PFSK-1 (cell line): Measurements from ENCODE around the gene CNPY2.

Experiments
- FOXP2 ChIP-seq: optimal IDR thresholded peaks from 2 replicates; pipeline ENCODE3; 2011; ENCODE audit warnings: borderline replicate concordance, control low read depth, inconsistent platforms; ENCODE audit not compliant: insufficient read depth; ENCODE audit errors: extremely low read length, extremely low read depth
- POLR2AphosphoS5 ChIP-seq: IDR thresholded peaks from 2 replicates; pipeline ENCODE4 v1.6.1; 2012; ENCODE audit warnings: low read depth, mild to moderate bottlenecking, control low read depth, low read length, moderate library complexity
- SIN3A ChIP-seq: IDR thresholded peaks from 2 replicates; pipeline ENCODE4 v1.6.1; 2012; ENCODE audit warnings: mild to moderate bottlenecking, low read length, moderate library complexity, borderline replicate concordance; ENCODE audit not compliant: insufficient read depth
- TAF1 ChIP-seq: IDR thresholded peaks from 2 replicates; pipeline ENCODE4 v1.6.1; 2012; ENCODE audit warnings: low read length, control low read depth, borderline replicate concordance; ENCODE audit not compliant: insufficient read depth
- TF ChIP-seq, protein P1 (sequence below), 2 experiments: IDR thresholded peaks; 2 replicates each; pipeline versions ENCODE4 v1.6.1 to v1.8.0; 2011 to 2012; ENCODE audit warnings: low read depth in 2 of 2, low read length in 2 of 2, control low read depth in 1 of 2, inconsistent platforms in 1 of 2, mild to moderate bottlenecking in 1 of 2, moderate library complexity in 1 of 2; ENCODE audit not compliant: insufficient read depth in 1 of 2

DNA sequence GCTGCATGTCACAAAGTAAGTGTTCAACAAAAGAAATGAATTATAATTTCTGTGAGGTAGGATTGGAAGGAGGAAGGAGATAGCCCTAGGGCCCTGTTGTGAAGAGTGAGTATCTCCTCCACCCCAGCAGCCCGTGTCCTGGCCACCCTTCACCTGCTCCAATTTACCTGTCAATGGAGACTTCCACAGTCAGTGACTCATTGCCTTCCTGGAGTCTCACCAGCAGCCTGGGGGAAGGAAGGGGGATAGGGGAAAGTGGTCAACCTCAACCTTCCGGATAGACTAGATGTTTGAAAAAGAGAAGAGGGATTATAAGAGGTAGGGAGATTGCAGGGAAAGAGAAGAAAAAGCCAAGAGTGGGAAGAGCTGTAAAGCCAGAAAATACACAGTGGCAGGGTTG, 34.9 kb upstream of the CNPY2 start:
- TF ChIP-seq, protein P1, sequence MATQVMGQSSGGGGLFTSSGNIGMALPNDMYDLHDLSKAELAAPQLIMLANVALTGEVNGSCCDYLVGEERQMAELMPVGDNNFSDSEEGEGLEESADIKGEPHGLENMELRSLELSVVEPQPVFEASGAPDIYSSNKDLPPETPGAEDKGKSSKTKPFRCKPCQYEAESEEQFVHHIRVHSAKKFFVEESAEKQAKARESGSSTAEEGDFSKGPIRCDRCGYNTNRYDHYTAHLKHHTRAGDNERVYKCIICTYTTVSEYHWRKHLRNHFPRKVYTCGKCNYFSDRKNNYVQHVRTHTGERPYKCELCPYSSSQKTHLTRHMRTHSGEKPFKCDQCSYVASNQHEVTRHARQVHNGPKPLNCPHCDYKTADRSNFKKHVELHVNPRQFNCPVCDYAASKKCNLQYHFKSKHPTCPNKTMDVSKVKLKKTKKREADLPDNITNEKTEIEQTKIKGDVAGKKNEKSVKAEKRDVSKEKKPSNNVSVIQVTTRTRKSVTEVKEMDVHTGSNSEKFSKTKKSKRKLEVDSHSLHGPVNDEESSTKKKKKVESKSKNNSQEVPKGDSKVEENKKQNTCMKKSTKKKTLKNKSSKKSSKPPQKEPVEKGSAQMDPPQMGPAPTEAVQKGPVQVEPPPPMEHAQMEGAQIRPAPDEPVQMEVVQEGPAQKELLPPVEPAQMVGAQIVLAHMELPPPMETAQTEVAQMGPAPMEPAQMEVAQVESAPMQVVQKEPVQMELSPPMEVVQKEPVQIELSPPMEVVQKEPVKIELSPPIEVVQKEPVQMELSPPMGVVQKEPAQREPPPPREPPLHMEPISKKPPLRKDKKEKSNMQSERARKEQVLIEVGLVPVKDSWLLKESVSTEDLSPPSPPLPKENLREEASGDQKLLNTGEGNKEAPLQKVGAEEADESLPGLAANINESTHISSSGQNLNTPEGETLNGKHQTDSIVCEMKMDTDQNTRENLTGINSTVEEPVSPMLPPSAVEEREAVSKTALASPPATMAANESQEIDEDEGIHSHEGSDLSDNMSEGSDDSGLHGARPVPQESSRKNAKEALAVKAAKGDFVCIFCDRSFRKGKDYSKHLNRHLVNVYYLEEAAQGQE (IDR thresholded peaks at IDR 0.05; ENCODE audit: insufficient read depth in 1 of 2, low read depth in 2 of 2, low read length in 2 of 2): no peak
- no peak for TF ChIP-seq FOXP2
- no peak for TF ChIP-seq SIN3A
- TF ChIP-seq POLR2AphosphoS5: no peak
- TF ChIP-seq TAF1: no peak
